CD4-positive, alpha-beta T cell treated with Interleukin-15 for 1 hour (primary cell): ENCODE measurements around the gene ADGRD2.

ENCODE experiments used
- DNase-seq: peaks from one replicate; pipeline ENCODE4 v3.0.0-alpha.2; 2020

The ADGRD2 gene

GRCh38 chr9:124458441-124458840 lies 8.2 kb downstream of the ADGRD2 start:
- no peak for DNase-seq

GRCh38 chr9:124462739-124463138 lies 12.5 kb downstream of the ADGRD2 start:
- DNase-seq = no peak

- DNase-seq = no peak
Observed at GRCh38 chr9:124465736-124466135, 15.5 kb downstream of the ADGRD2 start.

- DNase-seq = no peak
Observed at GRCh38 chr9:124467410-124468060, 17.3 kb downstream of the ADGRD2 start.

- DNase-seq = no peak
Observed at GRCh38 chr9:124468061-124468740, 17.9 kb downstream of the ADGRD2 start.

GRCh38 chr9:124469011-124469832 lies 19.0 kb downstream of the ADGRD2 start:
- DNase-seq = no peak

GRCh38 chr9:124470306-124470705 lies 20.1 kb downstream of the ADGRD2 start:
- DNase-seq = no peak

GRCh38 chr9:124470726-124471125 lies 20.5 kb downstream of the ADGRD2 start:
- no peak for DNase-seq

GRCh38 chr9:124471761-124472160 lies 21.5 kb downstream of the ADGRD2 start:
- no peak for DNase-seq

- no peak for DNase-seq
Observed at GRCh38 chr9:124472770-124473169, 22.5 kb downstream of the ADGRD2 start.

GRCh38 chr9:124473310-124473709 lies 23.1 kb downstream of the ADGRD2 start:
- DNase-seq = no peak

GRCh38 chr9:124474151-124474550 lies 23.9 kb downstream of the ADGRD2 start:
- no peak for DNase-seq

GRCh38 chr9:124475158-124475867 lies 25.1 kb downstream of the ADGRD2 start:
- no peak for DNase-seq

- DNase-seq = no peak
Observed at GRCh38 chr9:124475868-124476690, 25.8 kb downstream of the ADGRD2 start.

- no peak for DNase-seq
Observed at GRCh38 chr9:124477211-124477647, 27.0 kb downstream of the ADGRD2 start.

- DNase-seq = no peak
Observed at GRCh38 chr9:124477648-124478285, 27.5 kb downstream of the ADGRD2 start.

- DNase-seq = no peak
Observed at GRCh38 chr9:124478354-124478753, 28.1 kb downstream of the ADGRD2 start.

- no peak for DNase-seq
Observed at GRCh38 chr9:124479371-124479770, 29.1 kb downstream of the ADGRD2 start.

- no peak for DNase-seq
Observed at GRCh38 chr9:124479947-124480620, 29.8 kb downstream of the ADGRD2 start.

GRCh38 chr9:124480621-124480981 lies 30.4 kb downstream of the ADGRD2 start:
- DNase-seq = no peak

GRCh38 chr9:124481115-124481514 lies 30.9 kb downstream of the ADGRD2 start:
- no peak for DNase-seq
